Activated T-cell treated with anti-CD3 and anti-CD28 coated beads for 24 hours (primary cell): ENCODE data around the gene PRRX2.
A peak's percentile ranks its signal among the peaks of the same experiment; 100 is the strongest.

ENCODE experiments used
- DNase-seq: peaks from one replicate; pipeline ENCODE4 v3.0.0-alpha.2; 2020; ENCODE audit warnings: low read depth

PRRX2 gene

GRCh38 chr9:129709438-129710168, 44.2 kb downstream of the PRRX2 start:
- DNase-seq, result no peak

GRCh38 chr9:129710169-129710453, 44.7 kb downstream of the PRRX2 start:
- DNase-seq, result no peak

- DNase-seq, result no peak
These were observed 47.4 kb downstream of the PRRX2 start for GRCh38 chr9:129712634-129713401.

- no peak for DNase-seq
These were observed 47.9 kb downstream of the PRRX2 start for GRCh38 chr9:129713402-129713679.

GRCh38 chr9:129714511-129715061, 49.1 kb downstream of the PRRX2 start:
- DNase-seq, result no peak

- no peak for DNase-seq
These were observed 50.6 kb downstream of the PRRX2 start for GRCh38 chr9:129716091-129716490.

GRCh38 chr9:129717991-129718390, 52.5 kb downstream of the PRRX2 start:
- DNase-seq, result no peak

GRCh38 chr9:129718647-129719046, 53.2 kb downstream of the PRRX2 start:
- no peak for DNase-seq

- DNase-seq, result no peak
These were observed 53.7 kb downstream of the PRRX2 start for GRCh38 chr9:129719135-129719534.

- no peak for DNase-seq
These were observed 54.9 kb downstream of the PRRX2 start for GRCh38 chr9:129720181-129720864.

GRCh38 chr9:129720865-129721545, 55.6 kb downstream of the PRRX2 start:
- DNase-seq, result no peak

GRCh38 chr9:129722913-129723312, 57.5 kb downstream of the PRRX2 start:
- DNase-seq, result no peak

- DNase-seq, result no peak
These were observed 59.2 kb downstream of the PRRX2 start for GRCh38 chr9:129724456-129725190.

- no peak for DNase-seq
These were observed 60.4 kb downstream of the PRRX2 start for GRCh38 chr9:129725795-129726251.

GRCh38 chr9:129726322-129727160, 61.1 kb downstream of the PRRX2 start:
- peak; percentile 46 for DNase-seq

- no peak for DNase-seq
These were observed 63.3 kb downstream of the PRRX2 start for GRCh38 chr9:129728744-129729143.

- DNase-seq, result no peak
These were observed 66.1 kb downstream of the PRRX2 start for GRCh38 chr9:129731477-129732085.

GRCh38 chr9:129732100-129732499, 66.7 kb downstream of the PRRX2 start:
- DNase-seq, result no peak

GRCh38 chr9:129732946-129733631, 67.6 kb downstream of the PRRX2 start:
- DNase-seq, result no peak

- no peak for DNase-seq
These were observed 68.1 kb downstream of the PRRX2 start for GRCh38 chr9:129733632-129733953.
